Right ventricle myocardium inferior (tissue), 1 donor: ENCODE measurements around the gene XRCC3. TPM values are rescaled to one million over a fixed set of nuclear protein-coding genes. Genes with fewer than 3 reads are reported as not detected.

ENCODE experiments used
- ATAC-seq: fragments of 200-7000 bp; cut with Tn5 transposase; one replicate; pipeline ENCODE4 v1.9.1; 2020; ENCODE audit warnings: mild to moderate bottlenecking, moderate library complexity
- DNase-seq: peaks from one replicate; pipeline ENCODE4 v3.0.0; 2021; ENCODE audit errors: missing footprints
- intact Hi-C: fragments of 100-400 bp; cut with DNase I; formaldehyde crosslinking; loops from one replicate; pipeline ENCODE4 v1.11.0; 2022
- total RNA-seq: library from RNA; stranded (reverse); fragmentation: NEBNext Ultra II Directional; extraction: Animal tissue kit (Norgen Biotek cat#: 25700); gene quantifications from one replicate; pipeline ENCODE4 v1.2.1, GENCODE V29; 2021
- donor health status: DM: no; HTN: yes; CAD: no; lungs with severe emphysema.

XRCC3 gene
- total RNA-seq, 1 donor from 2014 or later: 2.8 TPM

GRCh38 chr14:103686831-103687485 lies 28.3 kb downstream of the XRCC3 start:
- intact Hi-C loops: no loop called here
- ATAC-seq (no peak), DNase-seq (no peak)

- no peak for ATAC-seq
- intact Hi-C loops: no loop called here
- DNase-seq: no peak
These were observed 29.7 kb downstream of the XRCC3 start for GRCh38 chr14:103685276-103686211.

- intact Hi-C loops: no loop called here
- no peak for ATAC-seq
These were observed 30.4 kb downstream of the XRCC3 start for GRCh38 chr14:103684871-103685270.

GRCh38 chr14:103684471-103684870 lies 30.8 kb downstream of the XRCC3 start:
- DNase-seq (no peak), ATAC-seq (peak; percentile 20)
- intact Hi-C loops: no loop called here

More at GRCh38 chr14:103684871-103685270, 30.4 kb downstream of the XRCC3 start:
- no peak for DNase-seq

GRCh38 chr14:103683139-103683538 lies 32.1 kb downstream of the XRCC3 start:
- DNase-seq: no peak
- ATAC-seq: no peak
- intact Hi-C loops: no loop called here

- no peak for DNase-seq
- intact Hi-C loops: no loop called here
- no peak for ATAC-seq
These were observed 34.6 kb downstream of the XRCC3 start for GRCh38 chr14:103680491-103681231.

GRCh38 chr14:103679351-103679750 lies 35.9 kb downstream of the XRCC3 start:
- intact Hi-C loops: no loop called here
- peak; percentile 58 for ATAC-seq
- DNase-seq: no peak

- ATAC-seq: peak; percentile 36
These were observed 38.2 kb downstream of the XRCC3 start for GRCh38 chr14:103676881-103677675.

GRCh38 chr14:103675957-103676356 lies 39.3 kb downstream of the XRCC3 start:
- ATAC-seq: no peak
- intact Hi-C loops: no loop called here
- DNase-seq: no peak

More at GRCh38 chr14:103676881-103677675, 38.2 kb downstream of the XRCC3 start:
- intact Hi-C loops: no loop called here
- DNase-seq: no peak

- DNase-seq (no peak), ATAC-seq (no peak)
- intact Hi-C loops: no loop called here
These were observed 43.3 kb downstream of the XRCC3 start for GRCh38 chr14:103671911-103672310.

- intact Hi-C loops: no loop called here
- DNase-seq (no peak), ATAC-seq (no peak)
These were observed 45.9 kb downstream of the XRCC3 start for GRCh38 chr14:103669370-103669769.

- intact Hi-C loops: no loop called here
- ATAC-seq: no peak
- DNase-seq: no peak
These were observed 47.1 kb downstream of the XRCC3 start for GRCh38 chr14:103668117-103668516.

- DNase-seq (no peak), ATAC-seq (no peak)
- intact Hi-C loops: no loop called here
These were observed 47.6 kb downstream of the XRCC3 start for GRCh38 chr14:103667671-103668070.

- ATAC-seq: no peak
- no peak for DNase-seq
- intact Hi-C loops: no loop called here
These were observed 51.7 kb downstream of the XRCC3 start for GRCh38 chr14:103663506-103663905.

GRCh38 chr14:103662591-103662990 lies 52.7 kb downstream of the XRCC3 start:
- intact Hi-C loops: no loop called here
- ATAC-seq (no peak), DNase-seq (no peak)

- ATAC-seq (no peak), DNase-seq (no peak)
- intact Hi-C loops: no loop called here
These were observed 53.2 kb downstream of the XRCC3 start for GRCh38 chr14:103662029-103662428.

- intact Hi-C loops: no loop called here
- ATAC-seq (no peak), DNase-seq (no peak)
These were observed 55.6 kb downstream of the XRCC3 start for GRCh38 chr14:103659631-103660030.

- DNase-seq: peak; percentile 73
- ATAC-seq: peak; percentile 59
- intact Hi-C loops: no loop called here
These were observed 57.8 kb downstream of the XRCC3 start for GRCh38 chr14:103657471-103657870.

- no peak for DNase-seq
- intact Hi-C loops: no loop called here
- ATAC-seq: no peak
These were observed 58.5 kb downstream of the XRCC3 start for GRCh38 chr14:103656756-103657133.
